ENCODE data around the gene NUMA1. TPM values are rescaled to one million over a fixed set of nuclear protein-coding genes. Genes with fewer than 3 reads are reported as not detected.

NUMA1 gene
- total RNA-seq, 1 donor from 2014 or later, result 200 TPM

DNA sequence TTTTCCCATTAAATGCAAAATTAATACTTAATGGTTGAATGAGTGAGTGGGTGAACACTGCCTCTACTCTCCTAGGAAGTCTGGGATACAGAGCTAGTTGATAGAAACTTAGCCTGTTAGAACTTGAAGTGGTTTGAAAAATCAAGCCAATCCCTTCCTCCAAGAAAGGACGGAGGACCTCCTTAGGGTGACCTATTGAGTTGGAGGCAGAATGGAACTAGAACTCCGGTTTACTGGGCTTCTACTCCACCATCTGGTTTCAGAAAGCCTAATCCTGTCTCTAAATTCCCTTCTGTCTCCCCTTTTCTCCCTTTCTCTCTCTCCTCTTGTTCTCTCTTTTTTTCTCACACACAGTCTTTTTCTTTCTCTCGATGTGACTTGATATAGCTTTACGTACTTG, 101.2 kb downstream of the NUMA1 start:
- DNase-seq (ENCODE audit: extremely low read depth, low read depth, low spot score), result no peak

DNA sequence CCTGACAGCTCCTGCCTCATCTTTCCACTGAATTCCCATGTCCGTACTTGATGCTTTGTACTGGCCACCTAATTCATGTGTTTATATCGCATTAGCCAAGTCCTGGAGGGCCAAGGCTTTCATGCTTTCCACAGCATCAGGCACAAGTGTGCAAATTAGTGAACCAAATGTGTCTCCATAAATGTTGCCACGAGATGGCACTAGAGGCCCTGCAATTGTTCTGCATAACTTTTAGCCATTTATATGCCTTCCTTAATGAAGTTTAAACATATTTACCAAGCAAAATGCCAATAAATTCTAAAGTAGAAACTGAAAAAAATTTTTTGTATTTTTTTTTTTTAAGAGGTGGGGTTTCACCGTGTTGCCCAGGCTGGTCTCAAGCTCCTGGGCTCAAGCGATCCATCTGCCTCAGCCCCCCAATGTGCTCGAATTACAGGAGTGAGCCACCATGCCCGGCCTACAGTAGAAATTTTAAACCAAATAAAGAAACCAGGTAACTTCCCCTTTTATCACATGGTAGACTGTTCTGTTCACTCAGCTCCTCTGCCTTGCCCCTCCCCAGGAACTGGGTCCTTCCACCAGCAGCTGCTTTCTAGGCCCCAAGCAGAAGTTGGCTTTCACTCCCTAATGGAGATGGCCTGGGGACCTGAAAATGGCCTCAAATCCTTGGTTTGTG, 102.5 kb downstream of the NUMA1 start:
- peak; percentile 34 for DNase-seq (ENCODE audit: extremely low read depth, low read depth, low spot score)

DNA sequence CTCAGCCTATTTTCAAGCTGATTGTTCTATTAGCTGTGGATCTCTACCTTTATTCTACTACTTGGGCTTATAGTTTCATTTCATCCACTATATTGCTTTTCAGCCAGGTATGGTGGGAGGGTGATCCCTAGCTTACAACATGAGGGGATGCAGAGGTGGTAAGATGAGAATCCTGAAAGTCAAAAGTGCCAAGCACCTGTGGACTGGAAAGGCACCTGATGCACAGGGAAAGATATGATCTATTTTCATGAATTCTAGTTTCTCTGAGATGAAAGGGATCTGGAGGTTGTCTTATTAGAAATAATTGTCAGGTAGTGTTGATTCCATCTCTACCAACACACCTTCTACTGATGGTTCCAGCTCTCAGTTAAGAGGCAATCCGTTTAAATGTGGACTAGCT, 103.3 kb downstream of the NUMA1 start:
- no peak for DNase-seq (ENCODE audit: extremely low read depth, low read depth, low spot score)

DNA sequence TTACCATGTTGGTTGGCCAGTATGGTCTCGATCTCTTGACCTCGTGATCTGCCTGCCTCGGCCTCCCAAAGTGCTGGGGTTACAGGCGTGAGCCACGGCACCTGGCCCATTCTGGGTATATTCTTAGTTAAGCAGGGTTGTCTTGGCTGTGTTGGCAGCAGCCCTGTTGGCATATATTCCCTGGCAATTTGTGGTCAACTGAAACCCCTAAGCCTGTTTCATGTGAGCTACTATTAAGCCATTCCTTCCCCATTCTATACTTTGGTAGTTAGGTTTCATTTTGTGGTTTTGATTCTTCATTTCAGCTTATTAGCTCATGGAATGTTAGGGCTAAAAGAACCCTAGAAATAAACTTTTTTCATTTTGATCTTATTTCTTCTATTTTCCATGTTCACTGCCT, 103.8 kb downstream of the NUMA1 start:
- DNase-seq (ENCODE audit: extremely low read depth, low read depth, low spot score), result no peak

DNA sequence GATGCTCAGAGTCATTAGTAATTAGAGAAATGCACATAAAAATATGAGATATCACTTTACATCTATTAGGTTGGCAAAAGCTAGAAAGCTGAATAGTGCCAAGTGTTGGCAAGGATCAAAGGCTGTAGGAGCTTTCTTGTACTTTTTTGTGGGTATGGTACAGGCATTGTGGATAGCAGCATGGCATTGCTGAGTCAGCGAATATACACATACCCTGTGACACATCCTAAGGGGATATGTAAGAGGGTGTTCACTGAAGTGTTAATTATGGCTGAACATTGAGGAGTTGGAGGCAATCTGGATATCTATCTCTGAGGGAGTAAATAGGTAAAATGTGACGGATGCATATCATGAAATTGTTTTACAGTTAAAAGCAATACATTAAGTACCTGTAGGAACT, 108.7 kb downstream of the NUMA1 start:
- no peak for DNase-seq (ENCODE audit: extremely low read depth, low read depth, low spot score)

DNA sequence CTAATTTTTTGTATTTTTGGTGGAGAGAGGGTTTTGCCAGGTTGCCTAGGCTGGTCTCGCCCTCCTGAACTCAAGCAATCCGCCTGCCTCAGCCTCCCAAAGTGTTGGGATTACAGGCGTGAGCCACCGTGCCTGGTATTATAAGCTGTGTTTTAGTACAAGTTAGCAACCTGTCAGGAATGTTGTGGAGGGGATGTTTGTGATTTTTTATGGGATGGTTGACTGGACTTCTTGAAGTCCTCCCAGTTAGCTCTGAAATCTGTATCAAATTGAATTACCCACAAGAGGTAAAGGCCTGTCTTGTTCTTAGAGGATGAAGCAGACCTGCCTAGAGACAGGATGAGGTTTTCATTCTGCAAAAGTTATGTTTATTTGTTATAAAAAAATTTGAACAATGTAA, 115.7 kb downstream of the NUMA1 start:
- DNase-seq (ENCODE audit: extremely low read depth, low read depth, low spot score), result no peak

DNA sequence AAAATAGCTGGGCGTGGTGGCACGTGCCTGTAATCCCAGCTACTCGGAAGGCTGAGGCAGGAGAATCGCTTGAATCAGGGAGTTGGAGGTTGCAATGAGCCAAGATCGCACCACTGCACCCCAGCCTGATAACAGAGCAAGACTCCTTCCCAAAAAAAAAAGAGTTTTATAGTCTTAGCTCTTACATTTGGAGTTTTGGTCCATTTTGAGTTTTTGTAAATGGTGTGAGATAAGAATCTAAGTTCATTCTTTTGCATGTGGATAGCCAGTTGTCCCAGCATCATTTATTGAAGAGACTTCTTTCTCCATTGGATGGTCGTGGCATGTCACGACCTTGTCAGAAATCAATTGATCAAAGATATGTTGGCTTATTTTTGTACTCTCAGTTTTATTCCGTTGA, 116.9 kb downstream of the NUMA1 start:
- DNase-seq (ENCODE audit: extremely low read depth, low read depth, low spot score), result no peak

DNA sequence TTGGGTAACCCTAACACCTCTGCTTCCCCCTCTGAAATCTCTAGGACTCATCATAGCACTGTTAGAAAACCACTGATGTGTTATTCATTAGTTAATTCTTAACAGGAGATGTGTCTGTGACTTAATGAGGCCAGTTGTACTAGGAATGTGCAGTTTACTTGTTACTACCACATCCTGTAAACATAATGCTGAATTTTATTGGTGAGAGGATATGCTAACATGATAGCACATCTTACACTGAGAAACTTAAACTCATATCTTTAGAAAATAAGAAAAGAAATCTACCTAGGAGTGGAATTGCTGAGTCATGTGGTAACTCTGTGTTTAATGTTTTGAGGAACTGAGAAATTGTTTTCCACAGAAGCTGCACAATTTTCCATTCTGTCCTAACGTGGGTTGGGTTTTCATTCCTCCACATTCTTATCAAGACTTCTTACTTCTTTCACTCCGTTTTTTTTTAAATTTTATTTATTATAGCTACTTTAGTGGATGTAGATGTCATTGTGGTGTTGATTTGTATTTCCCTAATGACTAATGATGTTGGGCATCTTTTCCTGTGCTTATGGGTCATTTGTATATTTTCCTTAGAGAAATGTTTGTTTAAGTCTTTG, 117.8 kb downstream of the NUMA1 start:
- DNase-seq (ENCODE audit: extremely low read depth, low read depth, low spot score), result no peak

DNA sequence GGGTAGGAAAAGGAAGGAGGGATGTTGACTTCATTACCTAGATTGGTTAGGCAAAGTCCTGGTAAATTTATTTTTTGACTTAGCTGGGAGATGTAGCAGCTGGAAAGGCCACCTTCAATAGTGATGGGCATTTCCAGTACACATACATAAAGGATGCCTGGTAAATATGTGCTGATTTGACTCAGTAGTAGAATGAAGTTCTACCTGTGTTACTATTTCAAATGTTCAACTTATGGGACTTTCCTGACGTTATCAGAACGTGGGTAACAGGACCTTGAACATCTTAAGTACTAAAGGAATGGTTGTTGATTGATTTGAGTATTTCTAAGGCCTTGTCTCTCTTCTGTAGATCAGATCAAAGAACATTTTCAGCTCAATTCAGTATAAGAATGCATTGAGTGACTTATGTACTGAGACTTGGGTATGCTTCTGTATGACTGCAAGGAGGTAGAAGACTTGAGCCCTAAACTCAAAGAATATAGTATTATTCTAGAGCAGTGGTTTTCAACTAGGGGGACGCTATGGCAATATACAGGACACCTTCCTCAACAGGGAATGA, 124.4 kb downstream of the NUMA1 start:
- DNase-seq (ENCODE audit: extremely low read depth, low read depth, low spot score), result no peak

Other genes starting within 250 kb of the NUMA1 start
- not detected in 2 replicates for gene DEFB108B, start 247.3 kb downstream of the NUMA1 start, total RNA-seq
- gene DEFB131B, start 202.1 kb downstream of the NUMA1 start, total RNA-seq, result not detected in 2 replicates
- 2.5 and 8.3 TPM in 2 replicates for gene XNDC1N, start 151.9 kb downstream of the NUMA1 start, total RNA-seq
- gene RNF121, start 151.5 kb downstream of the NUMA1 start, total RNA-seq, result 30.5 and 31.4 TPM in 2 replicates
- gene IL18BP, start 81.6 kb downstream of the NUMA1 start, total RNA-seq, result 3.7 and 14.8 TPM in 2 replicates
- gene LRRC51, start 308 bp upstream of the NUMA1 start, total RNA-seq, result 3.4 and 7.8 TPM in 2 replicates
- 135 and 150 TPM in 2 replicates for gene LAMTOR1, start 22.8 kb upstream of the NUMA1 start, total RNA-seq
- gene TOMT, start 25.4 kb upstream of the NUMA1 start, total RNA-seq, result not detected in 2 replicates
- 27.0 and 28.8 TPM in 2 replicates for gene ANAPC15, start 32.2 kb upstream of the NUMA1 start, total RNA-seq
- not detected in 2 replicates for gene FOLR3, start 55.2 kb upstream of the NUMA1 start, total RNA-seq
- gene FOLR1, start 111.6 kb upstream of the NUMA1 start, total RNA-seq, result 1.2 TPM in 1 of 2 replicates, not detected in the other
- gene FOLR2, start 136.3 kb upstream of the NUMA1 start, total RNA-seq, result not detected in 2 replicates
- gene INPPL1, start 144.2 kb upstream of the NUMA1 start, total RNA-seq, result 77.3 and 111 TPM in 2 replicates
- gene PHOX2A, start 163.6 kb upstream of the NUMA1 start, total RNA-seq, result not detected in 2 replicates